Measurements from ENCODE around the gene CEP112. TPM values are rescaled to one million over a fixed set of nuclear protein-coding genes. Genes with fewer than 3 reads are reported as not detected.

The CEP112 gene
- total and polyA plus RNA-seq, 10 of the 15 experiments (the other 5 are each of a cell fraction or from before 2014, with no cell fraction given): 0.11 to 3.8 (median 0.32) TPM; not detected in 1

GRCh38 chr17:65628644-65629036, 563.3 kb downstream of the CEP112 start:
- no peaks in the 10 kb centered on the region for H3K4me1 ChIP-seq (ENCODE audit: control insufficient read depth, insufficient read depth, low read length)
- no peak overlapping the region for H3K4me3 ChIP-seq
- FAIRE-seq (no peak), DNase-seq (ENCODE audit: low read depth, low spot score) (no peak), ATAC-seq (no peak)
- SMC1A ChIA-PET (ENCODE audit: uncharacterized antibody, unreplicated experiment): no interaction called here
- in situ Hi-C loops (cut with MboI) (no loop called here), intact Hi-C loops (cut with micrococcal nuclease; ENCODE audit: unreplicated experiment) (no loop called here)
- H3K27me3 ChIP-seq (replicated peaks in 1 of 2; ENCODE audit: control insufficient read depth in 2 of 2, insufficient read depth in 2 of 2, low read length in 1 of 2): no peaks in the 10 kb centered on the region
- POLR2A ChIA-PET: no interaction called here
- H3K27ac ChIP-seq (ENCODE audit: control insufficient read depth, insufficient read depth): no peak overlapping the region
- CTCF ChIA-PET: interaction anchor here (0.6 kb wide), 1 partner anchor 104 kb away, joined by 6 read pairs; no protein-coding TSS in a partner anchor
- no peak for TF ChIP-seq BMI1 (IDR thresholded peaks at IDR 0.05; ENCODE audit: borderline replicate concordance)
- no peak for TF ChIP-seq NFYB (IDR thresholded peaks at IDR 0.05; ENCODE audit: insufficient read depth, low read depth, low read length)
- TF ChIP-seq LARP7 (IDR thresholded peaks at IDR 0.05): no peak
- TF ChIP-seq SIX5 (IDR thresholded peaks at IDR 0.05; ENCODE audit: low read depth, low read length, severe bottlenecking): no peak
- no peak for TF ChIP-seq BCL3 (IDR thresholded peaks at IDR 0.05; ENCODE audit: borderline replicate concordance, insufficient read depth, low read depth, low read length, poor library complexity, severe bottlenecking)
- no peak for TF ChIP-seq KAT2A (conservative IDR thresholded peaks at IDR 0.05; ENCODE audit: control insufficient read depth, low read depth, low read length)
- TF ChIP-seq RBBP5 (conservative IDR thresholded peaks at IDR 0.05): no peak
- no peak overlapping the region for H3K4me2 ChIP-seq (ENCODE audit: control insufficient read depth, insufficient read depth)
- H3K79me2 ChIP-seq (ENCODE audit: control insufficient read depth, insufficient read depth, low read length): no peaks in the 10 kb centered on the region
- no peak overlapping the region for H2AFZ ChIP-seq (ENCODE audit: control insufficient read depth, low read depth, low read length)
- no peaks in the 10 kb centered on the region for H3K9me3 ChIP-seq (replicated peaks; ENCODE audit: control insufficient read depth, insufficient read depth, low read length)
- no TSS peak for BruUV-seq (replicated peaks)
- H4K20me1 ChIP-seq (ENCODE audit: control insufficient read depth, insufficient read depth): no peaks in the 10 kb centered on the region
- H3K9ac ChIP-seq (ENCODE audit: control insufficient read depth, insufficient read depth, low read length): no peak overlapping the region
- RAD21 ChIA-PET (ENCODE audit: unreplicated experiment): no interaction called here
- H3K36me3 ChIP-seq (ENCODE audit: control insufficient read depth in 2 of 2, insufficient read depth in 2 of 2, low read length in 1 of 2): no peaks in the 10 kb centered on the region
- 28% methylated on average over 8 of the region's 8 CpGs for WGBS (ENCODE audit: insufficient coverage, insufficient replicate concordance, low lambda C conversion rate, missing lambda C conversion rate)

Data from GM12878 (cell line).